Colonic mucosa (tissue), 4 donors: ENCODE results near the gene LYRM4. TPM values are rescaled to one million over a fixed set of nuclear protein-coding genes. Genes with fewer than 3 reads are reported as not detected.

ENCODE experiments used
- DNase-seq: peaks from one replicate; pipeline ENCODE4 v3.0.0-alpha.2; 2020
- H3K27ac ChIP-seq: fragments of 200-600 bp; one replicate; pipeline ENCODE4 v1.8.0; 2021
- H3K27me3 ChIP-seq: fragments of 200-600 bp; one replicate; pipeline ENCODE4 v1.8.0; 2021
- H3K36me3 ChIP-seq: fragments of 200-600 bp; one replicate; pipeline ENCODE4 v1.8.0; 2021
- H3K4me1 ChIP-seq: fragments of 200-600 bp; one replicate; pipeline ENCODE4 v1.8.0; 2021; ENCODE audit warnings: mild to moderate bottlenecking
- H3K4me3 ChIP-seq: fragments of 200-600 bp; one replicate; pipeline ENCODE4 v1.8.0; 2021
- H3K9ac ChIP-seq, 2 donors: one replicate each; pipeline ENCODE4 v1.7.0; 2013; ENCODE audit warnings: control low read depth in 2 of 2, low read depth in 2 of 2, low read length in 2 of 2
- H3K9me3 ChIP-seq: fragments of 200-600 bp; one replicate; pipeline ENCODE4 v1.8.0; 2021
- intact Hi-C: fragments of 100-400 bp; cut with DNase I; formaldehyde crosslinking; loops from one replicate; pipeline ENCODE4 v1.14.1; 2022
- total RNA-seq, 2 donors: library from RNA; stranded (reverse); fragmentation: NEBNext Ultra II Directional in 1 of 2; extraction: Animal tissue kit (Norgen Biotek cat#: 25700) in 1 of 2; gene quantifications; one replicate each; pipeline ENCODE4 v1.2.1, GENCODE V29; 2021
- TF ChIP-seq, protein P1 (sequence below): fragments of 200-600 bp; IDR thresholded peaks from one replicate; pipeline ENCODE4 v1.8.0; 2022; ENCODE audit warnings: antibody characterized with exemption, mild to moderate bottlenecking
- donor health status: healthy.
- donor health status: DM: no; HTN: no; CAD: no.
- donor health status: DM: no; HTN: no; CAD: no.

Gene LYRM4
- total RNA-seq, 2 donors from 2014 or later: 14.0 to 17.4 TPM

DNA sequence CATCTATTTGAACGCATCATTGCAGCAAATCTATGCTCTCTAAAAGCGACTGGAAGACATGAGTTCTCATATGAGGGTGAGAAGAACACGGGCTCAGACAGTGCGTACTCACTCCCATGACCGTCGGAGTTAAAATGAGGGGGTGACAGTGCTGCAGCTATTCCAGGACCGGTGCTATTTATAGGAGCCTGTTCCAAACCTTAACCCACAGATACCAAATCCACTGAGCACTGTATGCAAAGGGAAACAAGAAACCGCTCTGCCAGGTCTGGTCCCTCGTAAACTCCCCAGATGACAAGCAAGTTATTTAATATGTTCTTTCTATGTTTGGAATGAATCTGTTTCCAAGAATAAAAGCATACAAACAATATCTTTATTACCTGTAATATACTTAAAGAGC is 152.7 kb downstream of the LYRM4 start:
- Histone ChIP-seq H3K9ac (no peak overlapping the region), H3K36me3 (no peaks in the 10 kb centered on the region), H3K4me3 (no peak overlapping the region), H3K27ac (no peak overlapping the region), H3K27me3 (no peaks in the 10 kb centered on the region), H3K4me1 (no peaks in the 10 kb centered on the region), H3K9me3 (no peaks in the 10 kb centered on the region)
- intact Hi-C loops: no loop called here
- no peak for DNase-seq
- TF ChIP-seq, protein P1, sequence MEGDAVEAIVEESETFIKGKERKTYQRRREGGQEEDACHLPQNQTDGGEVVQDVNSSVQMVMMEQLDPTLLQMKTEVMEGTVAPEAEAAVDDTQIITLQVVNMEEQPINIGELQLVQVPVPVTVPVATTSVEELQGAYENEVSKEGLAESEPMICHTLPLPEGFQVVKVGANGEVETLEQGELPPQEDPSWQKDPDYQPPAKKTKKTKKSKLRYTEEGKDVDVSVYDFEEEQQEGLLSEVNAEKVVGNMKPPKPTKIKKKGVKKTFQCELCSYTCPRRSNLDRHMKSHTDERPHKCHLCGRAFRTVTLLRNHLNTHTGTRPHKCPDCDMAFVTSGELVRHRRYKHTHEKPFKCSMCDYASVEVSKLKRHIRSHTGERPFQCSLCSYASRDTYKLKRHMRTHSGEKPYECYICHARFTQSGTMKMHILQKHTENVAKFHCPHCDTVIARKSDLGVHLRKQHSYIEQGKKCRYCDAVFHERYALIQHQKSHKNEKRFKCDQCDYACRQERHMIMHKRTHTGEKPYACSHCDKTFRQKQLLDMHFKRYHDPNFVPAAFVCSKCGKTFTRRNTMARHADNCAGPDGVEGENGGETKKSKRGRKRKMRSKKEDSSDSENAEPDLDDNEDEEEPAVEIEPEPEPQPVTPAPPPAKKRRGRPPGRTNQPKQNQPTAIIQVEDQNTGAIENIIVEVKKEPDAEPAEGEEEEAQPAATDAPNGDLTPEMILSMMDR: no peak

- TF ChIP-seq, protein P1: no peak
- no peak overlapping the region for H3K9ac ChIP-seq
- H3K27ac ChIP-seq: no peak overlapping the region
- H3K36me3 ChIP-seq: no peaks in the 10 kb centered on the region
- H3K27me3 ChIP-seq: no peaks in the 10 kb centered on the region
- no peaks in the 10 kb centered on the region for H3K9me3 ChIP-seq
- no peak for DNase-seq
- intact Hi-C loops: no loop called here
- no peaks in the 10 kb centered on the region for H3K4me1 ChIP-seq
- no peak overlapping the region for H3K4me3 ChIP-seq
Observed at GRCh38 chr6:5107341-5107740, 153.4 kb downstream of the LYRM4 start.

DNA sequence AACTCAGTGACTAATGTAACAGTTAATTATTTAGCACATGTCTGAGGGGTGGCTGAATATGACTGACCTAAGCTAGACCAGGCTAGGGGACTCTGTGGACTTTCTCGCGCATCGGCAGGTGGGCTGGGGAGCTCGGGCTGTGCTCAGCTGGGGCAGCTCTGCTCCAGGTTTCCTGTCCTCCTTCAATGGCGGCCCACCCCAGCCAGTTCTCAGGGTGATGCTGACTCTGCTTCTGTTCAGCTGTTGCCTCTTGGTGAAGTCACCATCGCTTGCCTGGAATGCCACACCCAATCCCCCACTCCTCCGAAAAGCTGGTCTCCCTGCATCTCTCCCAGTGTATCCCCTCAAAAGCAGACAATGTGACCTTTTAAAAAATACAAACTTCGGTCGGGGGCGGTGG is 155.6 kb downstream of the LYRM4 start:
- Histone ChIP-seq H3K4me3 (no peak overlapping the region), H3K9me3 (no peaks in the 10 kb centered on the region), H3K27ac (no peak overlapping the region), H3K36me3 (no peaks in the 10 kb centered on the region), H3K27me3 (no peaks in the 10 kb centered on the region), H3K4me1 (no peaks in the 10 kb centered on the region), H3K9ac (no peak overlapping the region)
- intact Hi-C loops: no loop called here
- no peak for DNase-seq
- TF ChIP-seq, protein P1: no peak

GRCh38 chr6:5104667-5105066 is 156.1 kb downstream of the LYRM4 start:
- intact Hi-C loops: no loop called here
- no peak overlapping the region for H3K9ac ChIP-seq
- H3K4me1 ChIP-seq: no peaks in the 10 kb centered on the region
- TF ChIP-seq, protein P1: no peak
- no peak overlapping the region for H3K27ac ChIP-seq
- no peak overlapping the region for H3K4me3 ChIP-seq
- no peaks in the 10 kb centered on the region for H3K27me3 ChIP-seq
- no peaks in the 10 kb centered on the region for H3K9me3 ChIP-seq
- H3K36me3 ChIP-seq: no peaks in the 10 kb centered on the region
- no peak for DNase-seq

GRCh38 chr6:5103250-5103649 is 157.5 kb downstream of the LYRM4 start:
- DNase-seq: no peak

More at GRCh38 chr6:5103250-5103649, 157.5 kb downstream of the LYRM4 start:
- Histone ChIP-seq H3K9ac (no peak overlapping the region), H3K4me1 (no peaks in the 10 kb centered on the region), H3K27me3 (no peaks in the 10 kb centered on the region), H3K36me3 (no peaks in the 10 kb centered on the region), H3K4me3 (no peak overlapping the region), H3K27ac (no peak overlapping the region), H3K9me3 (no peaks in the 10 kb centered on the region)
- intact Hi-C loops: no loop called here
- TF ChIP-seq, protein P1: no peak
